GM18951 (cell line): ENCODE results near the gene GP1BA.
"Not testable (repeated sequence)": the region's sequence is repeated elsewhere in the genome, so short reads cannot be mapped to it uniquely, and the experiment has no call there.

Experiments used
- POLR2A ChIP-seq: IDR thresholded peaks from 4 replicates; pipeline ENCODE4 v1.6.1; 2011; ENCODE audit warnings: mild to moderate bottlenecking; ENCODE audit not compliant: insufficient read length, insufficient read depth; ENCODE audit errors: extremely low read depth
- in situ Hi-C: fragments of 300-500 bp; cut with MboI; formaldehyde crosslinking; loops from one replicate; pipeline ENCODE4 v1.12.0; 2022; ENCODE audit warnings: low sequenced_read_pairs, mixed read lengths, inconsistent platforms; ENCODE audit not compliant: unreplicated experiment

GP1BA gene

GRCh38 chr17:4908301-4908700, 23.8 kb upstream of the GP1BA start:
- in situ Hi-C loops: no loop called here
- no peak for TF ChIP-seq POLR2A

DNA sequence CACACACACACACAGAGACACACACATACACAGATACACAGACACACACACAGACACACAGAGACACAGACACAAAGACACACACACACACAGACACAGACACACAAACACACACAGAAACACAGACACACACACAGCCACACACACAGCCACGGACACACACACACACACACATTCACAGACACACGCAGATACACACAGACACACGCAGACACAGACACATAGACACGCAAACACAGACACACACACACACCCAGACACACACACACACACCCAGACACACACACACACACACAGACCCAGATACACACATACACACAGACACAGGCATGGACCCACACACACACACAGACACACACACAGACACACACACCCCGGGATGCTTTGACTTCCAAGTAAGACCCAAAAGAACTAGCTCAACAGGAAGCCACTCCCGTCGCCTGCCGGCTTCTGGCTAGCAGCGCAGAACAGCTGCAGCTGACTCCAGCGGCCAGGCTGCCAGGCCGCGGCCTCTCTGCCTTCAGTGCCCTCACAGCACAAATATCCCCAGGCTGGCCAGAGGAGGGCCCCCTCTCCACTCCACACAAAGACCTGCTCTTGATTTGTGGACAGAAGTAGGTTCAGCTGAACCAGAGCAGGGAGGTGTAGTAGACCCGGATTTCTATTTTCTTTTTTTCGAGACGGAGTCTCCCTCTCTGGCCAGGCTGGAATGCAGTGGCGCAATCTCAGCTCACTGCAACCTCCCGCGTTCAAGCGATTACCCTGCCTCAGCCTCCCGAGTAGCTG, 23.2 kb upstream of the GP1BA start:
- TF ChIP-seq POLR2A: no peak

GRCh38 chr17:4913994-4914393, 18.1 kb upstream of the GP1BA start:
- in situ Hi-C loops: no loop called here
- no peak for TF ChIP-seq POLR2A

More for the DNA sequence above, 23.2 kb upstream of the GP1BA start:
- in situ Hi-C loops: no loop called here

GRCh38 chr17:4914551-4914950, 17.5 kb upstream of the GP1BA start:
- in situ Hi-C loops: not testable (repeated sequence)

GRCh38 chr17:4919511-4920047, 12.5 kb upstream of the GP1BA start:
- in situ Hi-C loops: no loop called here
- TF ChIP-seq POLR2A: no peak

DNA sequence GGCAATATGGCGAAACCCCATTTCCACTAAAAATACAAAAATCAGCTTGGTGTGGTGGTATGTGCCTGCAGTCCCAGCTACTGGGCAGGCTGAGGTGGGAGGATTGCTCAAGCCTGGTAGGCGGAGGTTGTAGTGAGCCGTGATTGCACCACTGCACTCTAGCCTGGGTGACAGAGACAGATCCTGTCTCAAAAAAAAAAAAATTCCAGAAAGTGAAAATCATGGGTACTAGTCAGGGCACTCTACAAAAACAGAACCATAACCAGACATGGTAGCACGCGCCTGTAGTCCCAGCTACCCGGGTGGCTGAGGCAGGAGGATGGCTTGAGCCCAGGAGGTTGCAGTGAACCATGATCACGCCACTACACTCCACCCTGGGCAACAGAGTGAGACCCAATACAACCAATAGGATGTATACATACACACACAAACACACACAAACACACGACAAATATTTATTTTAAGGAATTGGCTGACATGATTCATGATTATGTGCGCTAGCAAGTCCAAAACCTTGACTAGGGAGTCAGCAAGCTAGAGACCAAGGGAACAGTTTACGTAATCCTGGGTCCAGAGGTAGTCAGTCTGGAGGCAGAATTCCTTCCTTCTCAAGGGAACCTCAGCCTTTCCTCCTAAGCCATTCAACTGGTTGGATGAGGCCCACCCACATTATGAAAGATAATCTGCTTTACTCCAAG, 11.6 kb upstream of the GP1BA start:
- in situ Hi-C loops: no loop called here
- TF ChIP-seq POLR2A: no peak

- TF ChIP-seq POLR2A: no peak
- in situ Hi-C loops: no loop called here
Measured at GRCh38 chr17:4921320-4921719, 10.8 kb upstream of the GP1BA start.

DNA sequence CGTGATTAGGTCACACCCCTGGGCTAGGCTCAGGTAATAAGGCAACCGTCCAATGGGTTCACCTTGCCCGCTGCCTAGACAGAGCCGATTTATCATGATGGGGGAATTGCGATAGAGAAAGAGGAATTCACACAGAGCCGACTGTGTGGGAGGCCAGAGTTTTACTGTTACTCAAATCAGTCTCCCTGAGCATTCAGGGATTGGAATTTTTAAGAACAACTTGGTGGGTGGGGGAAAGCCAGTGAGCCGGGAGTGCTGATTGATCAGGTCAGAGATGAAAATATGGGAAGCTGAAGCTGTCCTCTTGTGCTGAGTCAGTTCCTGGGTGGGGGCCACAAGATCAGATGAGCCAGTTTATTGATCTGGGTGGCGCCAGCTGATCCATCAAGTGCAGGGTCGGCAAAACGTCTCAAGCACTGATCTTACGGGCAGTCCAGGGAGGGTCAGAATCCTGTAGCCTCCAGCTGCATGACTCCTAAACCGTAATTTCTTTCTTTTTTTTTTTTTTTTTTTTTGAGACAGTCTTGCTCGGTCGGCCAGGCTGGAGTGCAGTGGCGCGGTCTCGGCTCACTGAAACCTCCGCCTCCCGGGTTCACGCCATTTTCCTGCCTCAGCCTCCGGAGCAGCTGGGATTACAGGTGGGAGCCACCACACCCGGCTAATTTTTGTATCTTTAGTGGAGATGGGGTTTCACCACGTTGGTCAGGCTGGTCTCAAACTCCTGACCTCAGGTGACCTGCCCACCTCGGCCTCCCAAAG, 5.3 kb upstream of the GP1BA start:
- in situ Hi-C loops: not testable (repeated sequence)

DNA sequence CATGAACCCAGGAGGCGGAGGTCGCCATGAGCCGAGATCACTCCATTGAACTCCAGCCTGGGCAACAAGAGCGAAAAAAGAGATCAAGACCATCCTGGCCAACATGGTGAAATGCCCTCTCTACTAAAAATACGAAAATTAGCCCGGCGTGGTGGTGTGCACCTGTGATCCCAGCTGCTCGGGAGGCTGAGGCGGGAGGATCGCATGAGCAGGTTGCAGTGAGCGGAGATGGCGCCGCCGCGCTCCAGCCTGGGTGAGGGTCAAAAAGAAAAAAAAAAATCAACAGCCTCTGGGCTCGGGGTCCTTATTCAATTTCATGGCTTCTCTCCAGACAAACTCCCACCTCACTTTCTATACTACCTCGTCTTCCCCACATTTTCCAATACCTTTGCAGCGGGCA, 3.2 kb upstream of the GP1BA start:
- TF ChIP-seq POLR2A: no peak
- in situ Hi-C loops: no loop called here

DNA sequence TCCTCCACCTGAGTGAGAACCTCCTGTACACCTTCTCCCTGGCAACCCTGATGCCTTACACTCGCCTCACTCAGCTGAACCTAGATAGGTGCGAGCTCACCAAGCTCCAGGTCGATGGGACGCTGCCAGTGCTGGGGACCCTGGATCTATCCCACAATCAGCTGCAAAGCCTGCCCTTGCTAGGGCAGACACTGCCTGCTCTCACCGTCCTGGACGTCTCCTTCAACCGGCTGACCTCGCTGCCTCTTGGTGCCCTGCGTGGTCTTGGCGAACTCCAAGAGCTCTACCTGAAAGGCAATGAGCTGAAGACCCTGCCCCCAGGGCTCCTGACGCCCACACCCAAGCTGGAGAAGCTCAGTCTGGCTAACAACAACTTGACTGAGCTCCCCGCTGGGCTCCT, 679 bp downstream of the GP1BA start:
- no peak for TF ChIP-seq POLR2A
- in situ Hi-C loops: no loop called here

DNA sequence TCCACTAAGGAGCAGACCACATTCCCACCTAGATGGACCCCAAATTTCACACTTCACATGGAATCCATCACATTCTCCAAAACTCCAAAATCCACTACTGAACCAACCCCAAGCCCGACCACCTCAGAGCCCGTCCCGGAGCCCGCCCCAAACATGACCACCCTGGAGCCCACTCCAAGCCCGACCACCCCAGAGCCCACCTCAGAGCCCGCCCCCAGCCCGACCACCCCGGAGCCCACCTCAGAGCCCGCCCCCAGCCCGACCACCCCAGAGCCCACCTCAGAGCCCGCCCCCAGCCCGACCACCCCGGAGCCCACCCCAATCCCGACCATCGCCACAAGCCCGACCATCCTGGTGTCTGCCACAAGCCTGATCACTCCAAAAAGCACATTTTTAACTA, 1.6 kb downstream of the GP1BA start:
- in situ Hi-C loops: no loop called here
- no peak for TF ChIP-seq POLR2A

DNA sequence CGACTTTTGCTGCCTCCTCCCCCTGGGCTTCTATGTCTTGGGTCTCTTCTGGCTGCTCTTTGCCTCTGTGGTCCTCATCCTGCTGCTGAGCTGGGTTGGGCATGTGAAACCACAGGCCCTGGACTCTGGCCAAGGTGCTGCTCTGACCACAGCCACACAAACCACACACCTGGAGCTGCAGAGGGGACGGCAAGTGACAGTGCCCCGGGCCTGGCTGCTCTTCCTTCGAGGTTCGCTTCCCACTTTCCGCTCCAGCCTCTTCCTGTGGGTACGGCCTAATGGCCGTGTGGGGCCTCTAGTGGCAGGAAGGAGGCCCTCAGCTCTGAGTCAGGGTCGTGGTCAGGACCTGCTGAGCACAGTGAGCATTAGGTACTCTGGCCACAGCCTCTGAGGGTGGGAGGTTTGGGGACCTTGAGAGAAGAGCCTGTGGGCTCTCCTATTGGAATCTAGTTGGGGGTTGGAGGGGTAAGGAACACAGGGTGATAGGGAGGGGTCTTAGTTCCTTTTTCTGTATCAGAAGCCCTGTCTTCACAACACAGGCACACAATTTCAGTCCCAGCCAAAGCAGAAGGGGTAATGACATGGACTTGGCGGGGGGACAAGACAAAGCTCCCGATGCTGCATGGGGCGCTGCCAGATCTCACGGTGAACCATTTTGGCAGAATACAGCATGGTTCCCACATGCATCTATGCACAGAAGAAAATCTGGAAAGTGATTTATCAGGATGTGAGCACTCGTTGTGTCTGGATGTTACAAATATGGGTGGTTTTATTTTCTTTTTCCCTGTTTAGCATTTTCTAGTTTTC, 2.3 kb downstream of the GP1BA start:
- peak; percentile 35 for TF ChIP-seq POLR2A
- in situ Hi-C loops: no loop called here

GRCh38 chr17:4935650-4936049, 3.6 kb downstream of the GP1BA start:
- in situ Hi-C loops: no loop called here
- no peak for TF ChIP-seq POLR2A

GRCh38 chr17:4936436-4936835, 4.4 kb downstream of the GP1BA start:
- no peak for TF ChIP-seq POLR2A
- in situ Hi-C loops: no loop called here
